Fibroblast of skin of right biceps (primary cell): Measurements from ENCODE around the gene TFF2.

Experiments used
- DNase-seq: peaks from one replicate; pipeline ENCODE4 v3.0.0-alpha.2; 2013

TFF2 gene

DNA sequence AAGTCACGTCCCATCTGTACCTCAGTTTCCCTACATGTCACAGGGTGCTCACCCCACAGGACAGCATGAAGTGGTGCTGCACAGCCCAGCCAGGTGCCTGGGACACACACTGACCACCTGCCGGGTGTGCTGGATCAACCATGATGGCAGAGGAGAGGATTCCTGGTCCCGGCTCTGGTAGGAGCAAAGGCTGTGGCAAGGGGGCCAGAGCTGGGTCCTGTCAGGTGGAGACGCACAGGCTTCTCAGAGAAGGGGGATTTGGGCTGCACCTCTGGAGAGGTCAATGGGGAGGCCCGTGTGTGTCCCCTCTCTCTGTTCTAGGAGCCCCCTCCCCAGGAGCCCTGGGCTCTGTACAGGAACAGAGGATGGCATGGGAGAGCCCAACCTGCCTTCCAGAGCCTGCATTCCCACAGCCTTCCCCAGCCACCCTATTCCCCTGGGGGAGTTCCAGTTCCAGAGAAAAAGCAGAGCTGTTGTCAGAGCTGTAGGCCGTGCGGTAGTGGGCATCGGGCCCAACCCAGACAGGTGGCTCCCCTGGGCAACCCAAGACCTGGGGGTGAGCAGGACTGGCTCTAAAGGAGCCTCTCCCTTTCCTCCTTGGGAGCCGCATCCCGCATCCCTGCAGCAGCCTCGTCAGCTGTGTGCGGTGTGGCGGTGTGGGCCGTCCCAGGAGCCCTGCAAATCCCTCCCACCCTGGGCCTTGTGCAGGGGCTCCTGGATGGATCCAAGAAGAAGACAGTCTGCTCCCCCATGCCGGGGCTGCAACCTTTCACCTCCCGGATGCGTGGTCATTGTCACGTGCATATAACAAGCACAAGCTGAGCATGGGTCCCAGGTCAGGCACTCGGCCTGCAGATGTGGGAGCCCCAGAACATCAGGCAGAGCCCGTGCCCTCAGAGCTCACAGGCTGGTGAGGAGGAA is 32.7 kb downstream of the TFF2 start:
- DNase-seq: no peak

DNA sequence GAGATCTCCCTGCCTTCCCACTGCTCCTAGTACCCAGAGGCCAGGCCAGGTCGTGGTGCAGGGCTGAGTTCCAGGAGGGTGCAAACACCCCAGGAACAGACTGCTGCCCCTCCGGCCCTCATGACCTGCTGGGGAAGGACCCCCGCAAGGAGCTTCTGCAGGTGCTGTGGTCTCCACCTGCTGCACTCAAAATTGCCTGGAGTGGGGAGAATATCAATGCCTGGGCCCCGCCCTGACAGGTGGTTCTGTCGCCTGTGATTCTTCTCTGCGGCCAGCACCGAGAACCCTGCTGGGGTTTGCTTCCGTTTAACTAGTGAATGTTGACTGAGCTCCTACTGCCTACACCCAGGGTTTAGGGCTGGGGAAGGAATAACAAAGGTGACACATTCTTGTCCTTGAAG is 33.5 kb downstream of the TFF2 start:
- DNase-seq: no peak

DNA sequence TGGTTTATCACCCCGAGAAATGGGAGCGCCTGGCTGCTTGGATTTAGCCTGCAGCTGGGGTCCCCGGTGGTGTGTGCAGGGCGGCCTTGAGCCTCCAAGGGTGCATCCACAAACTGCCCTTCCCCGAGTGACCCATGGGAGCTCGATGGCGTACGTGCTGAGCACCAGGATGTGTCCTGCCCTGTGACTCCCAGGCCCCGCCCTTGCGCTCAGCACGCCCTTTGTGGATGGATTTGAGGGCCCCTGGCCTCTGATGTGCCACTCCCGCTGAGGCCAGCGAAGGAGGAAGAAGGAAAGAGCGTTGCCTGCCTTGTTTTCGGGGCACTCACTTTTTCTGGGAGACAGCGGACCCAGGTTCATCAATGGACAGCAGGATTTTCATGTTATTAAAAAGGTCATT is 33.9 kb downstream of the TFF2 start:
- DNase-seq: no peak

DNA sequence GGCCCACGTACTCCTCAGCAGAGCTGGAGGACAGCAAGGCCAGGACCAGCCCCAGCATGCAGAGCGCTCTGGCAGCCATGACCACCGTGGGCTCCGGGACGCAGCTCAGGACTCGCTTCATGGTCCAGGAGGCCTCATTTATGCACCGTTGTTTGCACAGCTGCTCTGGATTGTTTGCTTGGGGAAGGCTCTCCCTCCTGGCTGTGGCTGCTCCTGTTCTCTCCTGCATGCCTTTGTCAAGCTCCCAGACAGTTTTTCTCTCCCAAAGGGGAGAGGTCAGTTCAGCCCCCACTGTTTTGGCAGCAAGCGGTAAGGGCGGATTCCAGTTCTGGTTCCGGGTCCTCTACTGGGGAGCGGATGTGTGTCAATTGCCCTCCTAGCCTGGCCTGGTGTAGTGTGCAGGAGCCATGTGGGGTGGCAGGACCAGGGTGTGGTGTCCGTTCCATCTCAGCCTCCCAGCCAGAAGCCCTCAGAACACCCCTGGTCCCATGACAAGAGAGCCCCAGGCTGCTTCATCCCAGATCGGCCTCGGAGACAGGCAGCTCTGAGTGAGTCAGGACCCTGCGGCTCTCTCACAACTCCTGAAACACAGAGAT is 35.4 kb downstream of the TFF2 start, which contains the start of gene TFF3:
Gene TFF3, minus strand, starts transcription at position 114 of the 596 bp plus-strand sequence. Its CDS starts 35 bp downstream, at position 79.
- no peak for DNase-seq

DNA sequence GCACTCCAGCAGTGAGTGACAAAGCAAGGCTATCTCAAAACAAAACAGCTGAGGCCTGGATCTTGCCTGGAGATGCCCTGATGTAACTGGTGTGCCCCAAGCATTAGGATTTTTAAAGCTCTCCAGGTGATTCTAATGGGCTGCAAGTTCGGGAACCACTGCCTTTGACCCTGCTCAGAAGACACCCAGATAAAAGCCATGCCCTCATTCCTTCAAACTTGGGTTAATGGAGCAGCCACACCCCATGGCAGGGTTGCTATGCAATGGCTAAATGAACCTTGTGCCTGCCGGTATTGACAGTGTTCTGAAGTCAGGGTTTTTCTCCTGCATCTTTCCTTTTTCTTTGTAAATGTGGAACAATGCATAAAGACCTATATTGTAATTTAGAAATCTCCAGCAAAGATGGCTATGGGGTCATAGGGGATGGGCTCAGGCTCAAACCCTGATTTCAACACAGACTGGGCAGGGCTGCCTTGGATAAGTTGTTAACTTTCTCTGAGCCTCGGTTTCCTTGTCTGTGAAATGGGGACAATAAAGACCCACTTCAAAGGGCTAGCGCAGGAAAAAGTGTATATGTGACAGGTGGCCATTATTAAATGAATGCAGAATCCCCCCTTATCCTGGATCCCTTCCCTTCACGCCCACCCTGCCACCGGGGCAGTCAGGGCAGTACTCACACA is 36.0 kb downstream of the TFF2 start:
- DNase-seq: no peak

DNA sequence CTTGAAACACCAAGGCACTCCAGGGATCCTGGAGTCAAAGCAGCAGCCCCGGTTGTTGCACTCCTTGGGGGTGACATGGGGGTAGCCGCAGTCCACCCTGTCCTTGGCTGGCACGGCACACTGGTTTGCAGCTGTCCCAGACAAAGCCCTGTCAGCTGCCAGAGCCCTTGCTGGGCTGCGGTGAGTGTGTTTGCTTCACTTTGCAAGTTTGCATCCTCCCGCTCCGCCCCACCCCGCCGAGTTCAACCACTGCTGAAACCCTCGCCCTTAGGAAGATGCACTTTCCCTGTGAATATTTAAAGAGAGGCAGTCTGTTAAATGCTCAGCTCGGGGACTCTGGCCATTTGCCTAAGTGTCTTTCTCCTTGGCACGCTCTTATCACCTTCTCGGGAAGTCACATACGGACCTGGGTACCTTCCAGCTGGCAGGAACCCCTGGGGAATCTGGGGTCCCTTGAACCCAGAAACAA is 37.3 kb downstream of the TFF2 start:
- DNase-seq: no peak

DNA sequence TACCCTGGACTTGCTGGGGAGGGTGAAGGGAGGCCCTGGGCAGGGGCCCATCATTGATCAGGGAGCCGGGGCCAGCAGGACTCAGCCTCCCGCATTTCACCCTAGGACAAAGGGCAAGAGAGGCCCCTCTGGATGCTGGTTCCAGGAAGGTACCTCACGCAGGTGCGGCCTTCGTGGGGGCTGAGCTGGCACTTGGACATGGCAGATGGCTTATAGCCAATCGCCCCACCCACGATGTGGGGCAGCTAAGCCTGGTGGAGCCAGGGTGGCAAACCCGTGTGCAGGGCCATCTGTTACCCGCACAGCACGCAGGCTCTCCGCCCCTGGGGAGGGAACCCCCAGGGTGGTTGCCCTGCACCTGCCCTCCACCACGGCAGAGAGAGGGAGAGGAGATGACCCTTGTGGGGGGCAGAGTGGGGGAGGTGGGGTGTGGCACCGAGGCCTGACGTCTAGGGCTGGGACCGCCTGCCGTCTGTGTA is 38.1 kb downstream of the TFF2 start:
- no peak for DNase-seq

DNA sequence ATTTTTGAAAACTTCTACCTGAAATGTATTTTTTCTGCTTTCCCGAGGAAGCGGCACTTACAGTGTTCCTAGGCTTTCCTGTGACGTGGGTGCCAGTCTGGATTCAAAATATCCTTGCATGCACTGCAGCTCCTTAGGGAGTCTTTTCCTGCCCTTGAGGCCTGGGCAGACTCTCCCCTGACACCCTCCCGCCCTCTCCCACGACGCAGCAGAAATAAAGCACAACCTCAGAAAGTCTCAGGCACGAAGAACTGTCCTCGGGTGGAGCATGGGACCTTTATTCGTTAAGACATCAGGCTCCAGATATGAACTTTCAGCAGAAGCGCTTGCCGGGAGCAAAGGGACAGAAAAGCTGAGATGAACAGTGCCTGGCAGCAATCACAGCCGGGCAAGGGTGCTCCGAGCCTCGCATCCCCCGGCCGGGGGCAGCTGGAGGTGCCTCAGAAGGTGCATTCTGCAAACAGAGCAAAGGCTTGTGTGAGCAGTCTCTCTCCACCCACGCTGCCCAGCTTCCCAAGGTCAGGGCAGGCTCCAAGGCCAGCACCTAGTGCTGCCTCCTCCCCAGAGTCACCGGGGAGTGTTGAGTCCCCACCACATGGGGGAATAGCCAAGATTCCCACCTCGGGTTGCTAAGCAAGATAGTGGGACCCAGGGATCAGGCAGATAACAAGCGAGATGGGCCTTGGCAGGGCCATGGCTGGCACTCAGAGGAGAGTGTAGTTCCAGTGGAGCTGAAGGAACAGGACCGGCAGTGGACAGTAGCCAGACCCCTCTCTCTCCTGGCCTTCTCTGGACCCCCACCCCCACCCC is 38.8 kb downstream of the TFF2 start:
- DNase-seq: no peak

DNA sequence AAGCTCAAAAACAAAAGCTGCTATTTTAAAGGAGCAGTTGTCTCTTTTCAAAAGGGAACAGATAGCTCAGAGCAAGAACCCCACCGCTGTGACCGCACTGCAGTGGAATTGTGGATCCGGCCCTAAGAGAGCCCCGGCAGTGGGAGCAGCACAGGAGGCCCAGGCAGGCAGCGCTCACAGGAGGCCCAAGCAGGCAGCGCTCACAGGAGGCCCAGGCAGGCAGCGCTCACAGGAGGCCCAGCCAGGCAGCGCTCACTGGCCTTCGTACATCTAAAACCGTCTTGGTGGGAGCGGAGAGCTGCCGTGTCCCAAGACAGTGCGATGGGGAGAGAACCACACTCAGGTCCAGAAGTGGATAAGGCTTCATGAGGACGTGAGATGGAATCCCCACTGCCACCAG is 39.6 kb downstream of the TFF2 start:
- DNase-seq: no peak

DNA sequence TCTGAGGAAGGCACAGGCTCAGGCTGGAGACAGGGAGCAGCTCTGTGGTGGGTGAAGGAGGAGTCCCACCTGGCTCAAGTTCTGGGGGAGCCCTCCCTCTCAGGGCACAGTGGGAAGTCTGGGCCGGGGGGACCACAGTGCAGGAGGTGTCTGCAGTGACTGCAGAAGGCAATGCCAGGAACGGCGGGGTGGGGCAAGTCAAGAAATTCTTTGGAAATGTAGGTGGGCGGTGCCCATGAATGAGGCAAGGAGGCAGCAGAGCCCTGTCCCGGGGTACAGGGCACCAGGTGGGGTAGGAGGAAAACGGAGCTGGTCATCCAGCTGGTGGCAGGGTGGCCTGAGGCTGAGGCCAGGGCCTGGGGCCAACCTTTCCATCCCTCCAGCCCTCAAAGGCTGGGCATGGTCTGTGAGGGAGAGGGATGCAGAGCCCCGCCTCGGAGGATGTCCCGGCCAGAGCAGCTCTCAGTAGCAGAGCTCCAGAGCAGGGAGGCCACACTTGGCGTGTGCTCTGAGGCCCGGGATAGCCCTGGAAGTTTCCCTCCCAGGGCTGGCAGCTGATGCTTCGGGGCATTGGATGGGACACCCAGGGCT is 40.3 kb downstream of the TFF2 start:
- no peak for DNase-seq

DNA sequence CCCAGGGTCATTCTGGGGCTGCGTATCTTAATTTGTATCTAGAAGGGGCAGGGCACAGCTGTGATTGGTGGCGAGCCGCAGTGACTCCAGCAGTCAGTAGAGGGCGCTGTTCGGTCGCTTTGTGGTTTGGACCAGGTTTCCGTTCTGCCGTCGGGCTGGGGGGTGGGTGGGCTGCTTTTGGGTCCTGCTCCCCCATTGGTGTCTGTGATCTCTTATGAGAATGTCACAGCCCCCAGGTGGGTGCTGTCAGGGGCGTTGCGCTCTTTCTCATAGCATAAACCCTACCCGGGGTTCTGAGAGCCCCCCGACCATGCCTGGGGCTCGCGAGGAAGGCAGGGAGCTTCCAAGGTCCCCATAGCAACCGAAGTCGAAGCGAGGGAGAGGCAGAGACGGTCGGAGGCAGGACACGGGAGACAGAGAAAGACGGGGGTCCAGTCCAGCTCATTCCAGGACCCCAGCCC is 41.0 kb downstream of the TFF2 start:
- DNase-seq: peak; percentile 20

DNA sequence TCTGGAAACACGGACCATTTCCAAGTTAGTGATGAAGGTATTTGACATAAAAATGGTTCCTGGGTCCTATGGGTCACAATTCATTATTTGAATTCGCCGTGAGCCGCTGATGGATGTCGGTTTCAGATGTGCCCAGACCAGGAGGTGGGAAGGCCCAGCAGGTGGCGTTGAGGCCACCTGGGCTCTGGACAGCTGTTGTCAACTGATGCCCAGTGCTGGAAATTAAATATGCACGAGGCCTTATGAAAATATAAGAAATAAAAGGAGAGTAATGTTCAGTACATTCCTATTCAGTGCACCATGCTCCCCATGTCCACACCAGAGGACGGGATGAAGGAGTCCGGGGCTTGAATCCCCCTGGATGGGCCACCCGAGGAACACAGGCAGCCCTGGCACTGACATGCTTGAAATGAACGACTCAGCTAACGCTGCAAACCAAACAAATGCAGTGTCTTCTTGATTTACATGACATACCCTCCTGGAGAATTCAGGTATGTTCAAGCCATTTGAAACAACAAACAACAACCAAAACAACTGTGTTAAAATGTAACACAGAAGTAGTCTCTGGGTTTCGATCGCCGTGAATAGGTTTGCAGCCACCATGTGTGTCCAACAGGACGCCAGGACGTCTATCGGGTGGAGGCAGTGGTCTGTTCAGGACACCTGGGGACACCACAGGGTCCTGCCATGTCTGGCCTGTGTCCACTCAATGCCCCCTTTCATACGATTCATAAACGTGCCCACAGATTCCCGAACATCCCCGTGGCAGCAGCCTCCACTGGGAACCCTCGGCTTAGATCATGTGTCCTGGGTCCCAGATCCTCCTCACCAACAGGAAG is 41.7 kb downstream of the TFF2 start:
- no peak for DNase-seq

DNA sequence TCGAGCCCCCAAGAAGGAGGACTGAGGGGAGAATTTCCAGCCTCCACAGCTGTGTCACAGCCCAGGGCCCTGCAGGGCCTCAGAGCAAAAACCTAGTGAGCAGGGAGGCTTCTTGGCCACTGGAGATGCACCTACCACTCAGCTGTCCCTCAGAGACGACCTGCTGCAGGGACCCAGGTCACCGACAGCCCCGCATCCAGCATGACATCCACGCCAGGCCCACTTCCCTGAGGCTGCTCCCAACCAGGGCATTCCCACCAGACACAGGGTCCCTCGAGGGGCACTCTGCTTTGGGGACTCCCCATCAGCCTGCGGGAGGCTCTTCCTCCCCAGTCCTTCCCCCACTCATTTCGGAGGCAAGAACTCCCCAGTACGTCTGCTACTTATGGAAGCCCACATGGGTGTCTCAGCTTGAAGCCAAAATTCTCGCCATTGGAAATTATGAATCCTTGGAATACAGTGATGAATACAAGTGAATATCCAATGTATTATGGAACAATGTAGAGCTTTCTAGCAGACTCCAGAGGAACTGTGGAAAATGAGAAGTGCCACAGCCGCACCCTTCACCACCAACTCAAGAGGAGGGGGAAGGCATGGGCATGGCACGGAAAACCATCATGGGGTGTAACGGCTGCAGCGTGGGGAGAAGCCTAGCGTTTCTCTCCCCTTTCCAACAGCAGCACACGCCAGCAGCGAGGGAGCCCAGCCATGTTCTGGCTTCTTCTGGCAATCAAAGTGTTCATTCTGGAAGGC is 42.5 kb downstream of the TFF2 start:
- no peak for DNase-seq

DNA sequence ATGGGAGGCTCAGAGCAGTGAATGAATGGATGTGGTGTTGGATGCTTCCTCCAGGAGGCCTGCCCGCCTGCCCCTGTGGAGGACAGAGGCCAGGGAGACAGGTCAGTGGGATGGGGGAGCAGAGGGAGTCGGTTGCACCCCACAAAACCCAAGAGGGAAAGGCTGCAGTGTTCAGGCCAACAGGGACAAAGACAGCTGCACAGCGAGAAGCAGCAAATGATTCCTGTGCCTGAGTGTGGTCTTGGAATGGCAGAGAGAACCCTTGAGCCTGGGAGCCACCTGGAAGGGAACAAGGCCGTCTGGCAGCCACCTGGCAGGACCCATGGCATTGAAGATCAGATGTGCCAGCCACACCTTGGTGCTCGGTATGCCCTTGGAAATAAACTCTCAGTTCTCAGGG is 43.7 kb downstream of the TFF2 start:
- DNase-seq: no peak

DNA sequence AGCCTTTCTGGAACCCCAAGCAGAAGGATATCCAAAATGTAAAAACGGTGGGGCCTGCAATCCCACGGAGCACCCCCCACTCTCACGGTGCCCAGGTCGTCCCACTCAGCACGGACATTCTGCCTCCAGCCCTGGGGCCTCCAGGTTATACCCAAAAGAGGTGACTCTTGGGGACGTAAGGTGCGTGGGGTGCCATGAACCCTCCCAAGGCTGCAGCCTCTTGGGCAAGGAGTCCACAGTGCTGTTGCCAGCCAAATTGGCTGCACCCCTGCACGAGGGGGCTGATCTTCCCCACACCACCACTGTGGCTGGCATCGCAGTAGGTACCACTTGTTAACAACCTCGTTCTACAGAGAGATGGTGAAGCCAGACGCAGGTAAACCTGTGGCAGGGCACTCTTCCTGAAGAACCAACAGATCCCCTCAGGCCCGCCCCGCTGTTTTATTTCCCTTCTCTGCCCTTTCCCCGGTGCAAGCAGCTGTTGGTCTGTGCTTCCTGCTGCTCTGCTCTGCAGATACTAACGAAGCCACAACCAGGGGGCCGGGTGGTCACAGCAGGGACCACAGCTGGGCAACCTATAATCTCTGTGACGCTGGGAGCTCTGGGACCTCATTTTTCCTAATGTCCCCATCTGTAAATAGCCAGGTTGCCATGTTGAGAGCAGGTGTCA is 44.3 kb downstream of the TFF2 start:
- no peak for DNase-seq

DNA sequence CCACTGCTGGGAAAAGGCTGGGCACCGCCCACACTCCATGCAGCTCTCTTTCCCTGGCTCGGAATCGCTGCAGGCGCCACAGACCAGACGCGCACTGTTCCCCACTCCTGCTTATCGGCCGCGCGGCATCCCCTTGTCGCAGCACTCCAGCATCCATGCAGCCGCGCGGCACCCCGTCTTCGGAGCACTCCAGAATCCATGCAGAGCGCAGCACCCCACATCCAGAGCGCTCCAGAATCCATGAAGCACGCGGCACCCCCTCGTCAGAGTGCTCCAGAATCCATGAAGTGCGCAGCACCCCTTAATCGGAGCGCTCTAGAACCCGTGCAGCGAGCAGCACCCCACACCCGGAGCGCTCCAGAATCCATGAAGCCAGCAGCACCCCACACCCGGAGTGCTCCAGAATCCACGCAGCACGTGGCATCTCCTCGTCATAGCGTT is 45.1 kb downstream of the TFF2 start:
- no peak for DNase-seq

DNA sequence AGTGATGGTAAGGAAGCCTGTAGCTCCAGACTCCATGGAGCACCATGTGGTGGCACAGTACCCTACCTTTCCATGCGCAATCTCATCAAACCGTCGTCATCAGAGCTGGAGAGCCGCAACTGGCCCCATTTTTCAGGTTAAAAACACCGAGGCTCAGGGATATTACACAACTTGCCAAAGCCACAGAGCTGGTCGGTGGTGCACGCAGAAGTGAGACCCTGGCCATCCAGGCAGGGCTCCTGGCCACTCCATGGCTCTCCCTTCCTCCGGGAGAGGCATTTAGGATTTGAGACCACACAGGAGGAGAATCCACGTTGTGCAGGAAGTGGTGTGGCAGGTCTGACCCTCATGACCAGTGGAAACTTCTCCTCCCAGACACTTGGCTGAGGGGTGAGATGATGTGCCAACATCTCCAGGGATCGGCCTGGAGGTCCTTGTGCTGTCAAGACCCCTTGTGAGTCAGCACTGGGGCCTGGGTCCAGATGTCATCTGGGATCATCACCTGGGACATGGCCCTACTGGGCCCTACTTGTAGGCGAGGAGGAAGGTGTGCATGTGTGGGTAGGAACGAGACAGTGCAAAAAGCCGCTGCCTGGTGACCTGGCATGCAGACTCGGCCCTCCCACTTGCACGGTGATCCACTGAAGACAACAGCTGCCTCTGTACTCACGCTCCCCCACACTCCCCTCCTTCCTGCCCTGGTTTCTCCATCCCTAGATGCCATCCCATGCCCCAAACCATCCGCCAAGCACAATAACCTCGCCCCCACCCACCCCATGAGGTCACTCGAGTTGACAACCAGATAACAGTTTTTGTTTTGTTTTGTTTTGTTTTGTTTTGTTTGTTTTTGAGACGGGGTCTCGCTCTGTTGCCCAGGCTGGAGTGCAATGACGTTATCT is 46.0 kb downstream of the TFF2 start:
- no peak for DNase-seq

DNA sequence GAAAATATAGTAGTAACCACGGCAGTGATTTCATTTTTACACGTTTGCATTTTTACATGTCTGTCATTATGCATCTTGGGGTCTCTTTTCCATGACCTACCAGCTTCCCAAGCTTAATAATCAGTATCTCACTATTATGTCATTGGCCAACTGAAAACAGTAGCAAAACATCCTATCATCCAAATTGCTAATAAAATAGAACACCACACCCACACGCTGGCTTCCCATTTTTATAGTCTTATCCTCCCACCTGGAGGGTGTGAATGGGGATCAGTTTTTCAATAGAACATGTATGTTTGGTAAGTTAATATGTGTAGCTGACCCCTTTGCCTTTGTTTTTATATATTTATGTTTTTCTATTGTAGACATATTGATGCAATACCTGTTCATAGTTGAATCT is 47.4 kb downstream of the TFF2 start:
- no peak for DNase-seq

DNA sequence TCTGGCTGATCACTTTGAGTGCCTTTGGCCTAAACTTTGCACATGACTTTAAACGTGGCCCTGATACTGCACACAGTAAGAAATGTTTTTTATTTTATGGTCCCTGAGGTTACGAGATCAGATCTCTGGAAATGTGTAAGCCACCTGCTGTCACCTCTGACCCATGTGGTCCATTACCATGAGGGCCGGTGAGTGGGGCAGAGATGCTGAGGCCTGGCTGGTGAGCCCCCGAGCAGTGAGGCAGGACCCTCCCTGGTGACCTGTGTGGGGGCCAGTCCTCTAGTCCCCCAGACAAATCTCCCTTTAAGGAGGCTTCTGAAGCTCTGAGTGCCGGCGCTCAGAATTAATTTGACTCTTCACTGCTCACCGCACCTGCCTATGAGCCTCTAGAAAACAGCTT is 48.0 kb downstream of the TFF2 start:
- DNase-seq: no peak
